GM12874 (cell line): ENCODE measurements around the gene LTBP3.
A peak's percentile ranks its signal among the peaks of the same experiment; 100 is the strongest.

Source experiments
- TF ChIP-seq, protein P1 (sequence below): IDR thresholded peaks from 2 replicates; pipeline ENCODE4 v1.5.1; 2011; ENCODE audit warnings: low read depth, mild to moderate bottlenecking, control low read depth, low read length, moderate library complexity; ENCODE audit not compliant: insufficient read depth

The LTBP3 gene

DNA sequence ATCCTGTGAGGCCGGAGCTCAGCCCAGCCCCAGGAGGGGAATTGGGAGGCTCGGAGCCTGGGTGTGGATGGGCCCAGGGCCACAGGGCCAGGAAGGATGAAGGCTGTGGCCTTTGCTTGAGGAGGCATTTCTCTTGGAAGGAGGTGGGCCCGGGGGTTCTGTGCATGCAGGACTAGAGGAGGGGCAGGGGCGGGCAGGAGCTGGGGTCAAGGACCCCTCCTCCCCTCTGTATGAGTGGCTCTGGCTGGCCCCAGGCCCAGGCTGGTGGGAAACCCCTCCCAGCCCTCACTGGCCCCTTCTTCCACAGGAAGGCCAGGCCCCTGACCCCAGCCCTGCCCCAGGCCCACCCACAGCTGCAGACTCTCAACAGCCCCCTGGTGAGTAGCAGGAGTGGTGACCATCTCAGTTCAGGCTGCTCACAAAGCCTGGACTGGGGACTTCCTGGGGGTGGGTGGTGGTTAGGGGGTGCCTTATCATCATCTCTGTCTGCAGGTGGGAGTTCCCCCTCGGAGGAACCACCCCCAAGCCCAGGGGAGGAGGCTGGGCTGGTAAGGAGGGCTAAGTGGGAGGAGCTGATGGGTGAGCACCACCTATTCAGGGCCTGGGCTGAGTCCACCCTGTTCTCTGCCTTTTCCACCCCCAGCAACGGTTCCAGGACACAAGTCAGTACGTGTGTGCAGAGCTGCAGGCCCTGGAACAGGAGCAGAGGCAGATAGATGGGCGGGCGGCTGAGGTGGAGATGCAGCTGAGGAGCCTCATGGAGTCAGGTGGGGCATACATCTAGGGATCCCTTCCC, 31.5 kb upstream of the LTBP3 start:
- TF ChIP-seq, protein P1, sequence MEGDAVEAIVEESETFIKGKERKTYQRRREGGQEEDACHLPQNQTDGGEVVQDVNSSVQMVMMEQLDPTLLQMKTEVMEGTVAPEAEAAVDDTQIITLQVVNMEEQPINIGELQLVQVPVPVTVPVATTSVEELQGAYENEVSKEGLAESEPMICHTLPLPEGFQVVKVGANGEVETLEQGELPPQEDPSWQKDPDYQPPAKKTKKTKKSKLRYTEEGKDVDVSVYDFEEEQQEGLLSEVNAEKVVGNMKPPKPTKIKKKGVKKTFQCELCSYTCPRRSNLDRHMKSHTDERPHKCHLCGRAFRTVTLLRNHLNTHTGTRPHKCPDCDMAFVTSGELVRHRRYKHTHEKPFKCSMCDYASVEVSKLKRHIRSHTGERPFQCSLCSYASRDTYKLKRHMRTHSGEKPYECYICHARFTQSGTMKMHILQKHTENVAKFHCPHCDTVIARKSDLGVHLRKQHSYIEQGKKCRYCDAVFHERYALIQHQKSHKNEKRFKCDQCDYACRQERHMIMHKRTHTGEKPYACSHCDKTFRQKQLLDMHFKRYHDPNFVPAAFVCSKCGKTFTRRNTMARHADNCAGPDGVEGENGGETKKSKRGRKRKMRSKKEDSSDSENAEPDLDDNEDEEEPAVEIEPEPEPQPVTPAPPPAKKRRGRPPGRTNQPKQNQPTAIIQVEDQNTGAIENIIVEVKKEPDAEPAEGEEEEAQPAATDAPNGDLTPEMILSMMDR: no peak

DNA sequence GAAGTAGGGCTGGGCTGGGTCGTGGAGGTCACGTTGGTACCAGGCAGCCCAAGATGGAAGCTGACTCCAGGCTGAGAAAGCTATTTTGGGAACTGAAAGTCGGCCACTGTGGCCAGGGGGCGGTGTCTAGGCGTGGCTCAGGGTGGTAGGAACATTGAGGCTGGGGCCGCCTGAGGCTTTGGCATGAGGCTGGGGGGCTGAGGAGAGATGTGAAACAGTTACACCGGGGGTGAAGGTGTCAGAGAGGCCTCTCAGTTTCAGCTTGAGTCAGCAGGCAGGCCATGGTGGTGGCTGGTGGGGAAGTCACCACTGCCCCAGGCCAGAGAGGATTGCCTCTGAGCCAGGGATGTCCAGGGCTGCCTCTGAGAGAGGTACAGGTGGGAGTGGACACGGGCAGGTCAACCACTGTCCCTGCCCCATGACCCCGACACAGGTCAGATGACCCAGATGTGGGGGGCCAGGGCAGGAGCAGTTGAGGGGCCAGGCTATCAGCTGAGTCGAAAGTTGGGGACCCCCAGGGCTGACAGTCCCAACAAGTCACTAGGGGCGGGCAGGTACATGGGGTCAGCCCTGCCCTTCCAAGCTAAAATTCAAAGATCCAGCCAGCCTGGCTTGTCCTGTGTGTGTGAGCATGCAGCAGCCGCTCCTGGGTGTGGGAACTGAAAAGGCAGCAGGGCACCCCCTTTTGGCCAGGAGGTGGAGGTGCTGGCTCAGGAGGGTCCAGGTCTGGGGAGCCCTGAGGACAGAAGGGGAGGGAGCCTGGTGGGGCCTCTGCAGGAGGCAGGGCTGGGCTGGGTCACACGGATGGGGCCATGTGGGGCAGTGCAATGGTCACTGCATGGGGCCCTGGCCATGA, 30.3 kb upstream of the LTBP3 start:
- TF ChIP-seq, protein P1: peak; percentile 90

DNA sequence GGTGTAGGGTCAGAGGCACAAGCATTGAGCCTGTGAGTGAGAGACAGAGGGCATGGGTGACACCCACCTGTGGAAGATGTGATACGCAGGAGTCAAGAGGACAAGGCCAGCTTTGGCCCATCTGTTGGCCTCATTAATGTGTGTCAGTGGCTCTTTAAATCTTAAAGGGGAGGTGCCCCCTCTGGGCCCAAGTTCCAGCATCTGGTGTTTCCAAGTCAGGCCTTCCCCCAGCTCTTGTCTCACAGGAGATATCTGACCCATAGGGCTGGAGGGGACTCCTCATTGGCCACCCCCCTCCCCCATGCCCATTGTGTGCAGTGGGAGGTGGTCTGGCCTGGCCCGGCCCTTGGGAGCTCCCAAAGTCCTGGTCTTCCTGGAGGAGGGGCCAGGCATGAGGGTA, 28.5 kb upstream of the LTBP3 start:
- TF ChIP-seq, protein P1: no peak

DNA sequence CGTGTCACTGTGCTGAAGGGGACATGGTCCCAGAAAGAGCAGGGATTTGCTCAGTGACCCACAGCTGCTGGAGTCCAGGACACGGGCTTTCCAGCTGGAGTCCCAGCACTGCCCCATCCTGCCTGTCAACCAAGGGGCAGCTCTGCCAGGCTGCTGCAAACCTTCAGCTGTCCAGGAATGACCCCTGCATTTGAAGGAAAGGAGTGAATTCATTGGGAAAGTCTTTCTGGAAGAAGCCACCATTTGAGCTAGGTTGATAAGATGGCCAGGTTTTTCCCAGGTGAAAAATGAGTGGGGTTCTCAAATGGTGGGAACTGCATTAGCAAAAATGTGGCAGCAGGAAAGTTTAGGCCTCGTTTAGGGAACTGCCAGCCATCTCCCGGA, 28.1 kb upstream of the LTBP3 start:
- TF ChIP-seq, protein P1: no peak

DNA sequence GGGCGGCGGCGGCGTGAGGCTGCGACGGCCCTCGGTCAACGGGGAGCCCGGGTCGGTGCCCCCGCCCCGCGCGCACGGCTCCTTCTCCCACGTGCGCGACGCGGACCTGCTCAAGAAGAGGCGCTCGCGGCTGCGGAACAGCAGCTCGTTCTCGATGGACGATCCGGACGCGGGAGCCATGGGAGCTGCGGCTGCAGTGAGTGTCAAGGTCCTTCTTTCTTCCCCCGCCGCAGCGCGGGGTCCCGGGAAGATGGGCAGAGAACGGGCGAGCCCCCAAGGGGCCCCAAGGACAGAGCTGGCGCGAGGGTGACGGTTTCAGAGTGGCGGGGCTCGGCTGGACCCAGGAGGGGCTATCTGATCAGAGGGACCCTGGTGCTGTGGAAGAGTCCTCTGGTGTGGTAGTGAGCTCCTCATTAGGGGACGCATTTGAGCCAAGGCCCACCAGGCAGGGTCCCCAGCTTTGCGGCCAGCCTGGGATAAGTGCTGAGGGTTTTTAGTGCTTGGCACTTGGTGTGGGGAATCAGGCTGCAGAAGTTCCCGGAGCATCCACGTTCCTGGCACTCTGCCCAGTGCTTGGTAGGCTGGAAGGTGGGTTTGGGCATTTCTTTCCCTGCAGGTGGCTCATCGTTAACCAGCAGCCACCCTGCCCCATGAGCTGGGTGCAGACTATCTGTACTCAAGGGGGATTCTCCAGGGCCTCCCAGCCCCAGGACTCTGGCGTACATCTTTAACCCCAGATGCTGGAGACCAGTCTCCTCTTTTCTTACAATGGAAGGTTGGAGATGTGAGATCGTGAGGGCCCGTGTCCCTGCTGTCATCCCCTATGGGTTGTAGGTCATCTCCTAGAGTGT, 27.5 kb upstream of the LTBP3 start:
- TF ChIP-seq, protein P1: no peak

DNA sequence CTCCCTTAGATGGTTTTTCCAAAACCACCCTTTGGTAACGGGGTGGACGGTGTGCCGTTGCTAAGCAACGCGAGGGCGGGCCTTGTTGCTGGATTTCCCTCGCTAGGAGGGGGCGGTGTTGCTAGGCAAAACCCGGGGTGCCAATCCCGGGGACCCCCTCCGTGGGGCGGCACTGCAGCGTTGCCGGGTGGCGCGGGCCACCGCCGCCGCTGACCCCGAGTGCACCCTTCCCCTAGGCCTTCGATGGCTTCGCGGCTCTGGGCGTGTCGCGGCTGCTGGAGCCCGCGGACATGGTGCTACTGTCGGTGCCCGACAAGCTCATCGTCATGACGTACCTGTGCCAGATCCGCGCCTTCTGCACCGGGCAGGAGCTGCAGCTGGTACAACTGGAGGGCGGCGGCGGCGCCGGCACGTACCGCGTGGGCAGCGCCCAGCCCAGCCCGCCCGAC, 26.6 kb upstream of the LTBP3 start:
- TF ChIP-seq, protein P1: no peak
